ENCODE results near the gene NCKAP5.

NCKAP5 gene

DNA sequence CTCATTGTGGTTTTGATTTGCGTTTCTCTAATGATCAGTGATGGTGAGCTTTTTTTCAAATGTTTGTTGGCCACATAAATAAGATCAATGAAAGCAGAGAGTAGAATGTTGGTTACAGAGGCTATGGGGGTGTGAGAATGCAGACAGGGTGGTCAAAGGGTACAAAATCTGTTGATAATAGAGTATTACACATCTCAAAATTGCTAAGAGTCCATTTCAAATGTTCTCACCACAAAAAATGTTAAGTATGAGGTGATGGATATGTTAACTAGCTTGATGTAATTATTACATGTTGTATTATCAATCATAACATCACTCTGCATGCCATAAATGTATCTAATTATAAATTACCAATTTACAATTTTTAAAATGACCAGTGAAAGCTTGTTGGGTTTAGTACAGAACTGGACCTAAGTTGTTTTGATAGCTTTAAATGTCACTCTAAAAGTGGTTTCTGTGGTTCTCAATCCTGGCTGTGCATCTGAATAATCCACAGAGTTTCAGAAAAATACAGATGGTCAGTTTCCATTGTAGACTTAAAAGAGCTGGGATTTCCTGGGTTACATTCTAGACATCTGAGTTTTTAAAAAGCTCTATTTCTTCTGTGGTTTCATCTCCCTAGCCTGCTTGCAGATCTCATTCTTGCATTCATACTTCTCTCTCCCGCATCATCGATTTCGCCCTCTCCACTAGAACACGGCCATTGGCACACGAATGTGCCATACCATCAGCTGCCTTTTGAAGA, 612.2 kb downstream of the NCKAP5 start:
- H3K18ac ChIP-seq (ENCODE audit: low read length) = no peak overlapping the region
- H3K4me1 ChIP-seq (ENCODE audit: control insufficient read depth in 1 of 2, insufficient read depth in 2 of 2, low read length in 2 of 2) = no peaks in the 10 kb centered on the region
- H4K8ac ChIP-seq (ENCODE audit: low read depth, low read length) = no peak overlapping the region
- H2AK5ac ChIP-seq (ENCODE audit: low read length) = no peak overlapping the region
- H3K23ac ChIP-seq (ENCODE audit: low read length) = no peak overlapping the region
- no peaks in the 10 kb centered on the region for H3K9me3 ChIP-seq (ENCODE audit: insufficient read depth, low read depth, low read length)
- no peaks in the 10 kb centered on the region for H3K79me2 ChIP-seq (ENCODE audit: control insufficient read depth, insufficient read depth, low read length, poor library complexity)
- no peak overlapping the region for H4K91ac ChIP-seq (ENCODE audit: low read depth, low read length)
- no peak overlapping the region for H2BK12ac ChIP-seq (ENCODE audit: low read length)
- no peaks in the 10 kb centered on the region for H3K27me3 ChIP-seq (ENCODE audit: insufficient read depth, low read length)
- H2BK5ac ChIP-seq (ENCODE audit: low read depth, low read length, poor library complexity) = no peak overlapping the region
- H3K14ac ChIP-seq (ENCODE audit: low read length) = no peak overlapping the region
- H3K36me3 ChIP-seq (ENCODE audit: control insufficient read depth in 1 of 2, insufficient read depth in 2 of 2, low read length in 2 of 2) = no peaks in the 10 kb centered on the region
- no peak overlapping the region for H4K12ac ChIP-seq (ENCODE audit: low read depth, low read length)
- no peak overlapping the region for H3K4ac ChIP-seq (ENCODE audit: low read depth, low read length)
- H3K4me3 ChIP-seq (ENCODE audit: low read depth, low read length) = no peak overlapping the region
- no peak for DNase-seq
- H3K27ac ChIP-seq (ENCODE audit: low read depth, low read length) = no peak overlapping the region
- no peak overlapping the region for H2BK120ac ChIP-seq (ENCODE audit: insufficient read depth, low read length, poor library complexity)
- H3K4me2 ChIP-seq (ENCODE audit: low read length) = no peak overlapping the region
- H3K79me1 ChIP-seq (ENCODE audit: low read length) = no peaks in the 10 kb centered on the region
- no CpG with 5 or more reads among the region's 6 CpGs for WGBS (ENCODE audit: extremely low coverage, insufficient coverage, insufficient read length)
- no peak overlapping the region for H3K9ac ChIP-seq (ENCODE audit: low read length)
- H2AFZ ChIP-seq (ENCODE audit: insufficient read depth, low read length, poor library complexity) = no peak overlapping the region

DNA sequence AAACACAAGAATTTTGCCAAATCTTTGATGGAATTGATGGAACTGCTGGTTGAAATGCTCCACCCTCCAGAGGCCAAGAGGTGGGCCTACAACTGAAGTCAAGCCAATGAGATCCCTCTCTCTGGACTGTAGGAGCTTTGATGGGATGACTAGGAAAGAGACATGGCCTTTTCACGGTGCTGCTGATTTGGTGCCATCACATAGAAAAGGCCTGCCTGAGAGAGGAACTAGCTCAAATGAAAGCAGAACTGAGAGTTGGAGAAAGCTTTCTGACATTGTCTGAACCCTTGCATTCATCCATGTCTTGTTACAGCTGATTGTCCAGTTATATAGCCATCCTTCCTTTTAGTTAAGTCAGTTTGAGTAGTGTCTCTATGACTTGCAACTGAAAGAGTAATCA, 614.5 kb downstream of the NCKAP5 start:
- no peak overlapping the region for H3K4ac ChIP-seq (ENCODE audit: low read depth, low read length)
- no peak overlapping the region for H4K91ac ChIP-seq (ENCODE audit: low read depth, low read length)
- no peaks in the 10 kb centered on the region for H3K79me2 ChIP-seq (ENCODE audit: control insufficient read depth, insufficient read depth, low read length, poor library complexity)
- H3K14ac ChIP-seq (ENCODE audit: low read length) = no peak overlapping the region
- no peak overlapping the region for H3K27ac ChIP-seq (ENCODE audit: low read depth, low read length)
- H2BK120ac ChIP-seq (ENCODE audit: insufficient read depth, low read length, poor library complexity) = no peak overlapping the region
- H3K27me3 ChIP-seq (ENCODE audit: insufficient read depth, low read length) = no peaks in the 10 kb centered on the region
- DNase-seq = no peak
- H4K8ac ChIP-seq (ENCODE audit: low read depth, low read length) = no peak overlapping the region
- H3K79me1 ChIP-seq (ENCODE audit: low read length) = no peaks in the 10 kb centered on the region
- no peak overlapping the region for H2AFZ ChIP-seq (ENCODE audit: insufficient read depth, low read length, poor library complexity)
- no peaks in the 10 kb centered on the region for H3K36me3 ChIP-seq (ENCODE audit: control insufficient read depth in 1 of 2, insufficient read depth in 2 of 2, low read length in 2 of 2)
- no peak overlapping the region for H2BK5ac ChIP-seq (ENCODE audit: low read depth, low read length, poor library complexity)
- H3K9ac ChIP-seq (ENCODE audit: low read length) = no peak overlapping the region
- H3K9me3 ChIP-seq (ENCODE audit: insufficient read depth, low read depth, low read length) = no peaks in the 10 kb centered on the region
- no peak overlapping the region for H2AK5ac ChIP-seq (ENCODE audit: low read length)
- H3K23ac ChIP-seq (ENCODE audit: low read length) = no peak overlapping the region
- no peaks in the 10 kb centered on the region for H3K4me1 ChIP-seq (ENCODE audit: control insufficient read depth in 1 of 2, insufficient read depth in 2 of 2, low read length in 2 of 2)
- H3K4me2 ChIP-seq (ENCODE audit: low read length) = no peak overlapping the region
- no CpG with 5 or more reads among the region's 1 CpG for WGBS (ENCODE audit: extremely low coverage, insufficient coverage, insufficient read length)
- H3K18ac ChIP-seq (ENCODE audit: low read length) = no peak overlapping the region
- H4K12ac ChIP-seq (ENCODE audit: low read depth, low read length) = no peak overlapping the region
- no peak overlapping the region for H3K4me3 ChIP-seq (ENCODE audit: low read depth, low read length)
- H2BK12ac ChIP-seq (ENCODE audit: low read length) = no peak overlapping the region

DNA sequence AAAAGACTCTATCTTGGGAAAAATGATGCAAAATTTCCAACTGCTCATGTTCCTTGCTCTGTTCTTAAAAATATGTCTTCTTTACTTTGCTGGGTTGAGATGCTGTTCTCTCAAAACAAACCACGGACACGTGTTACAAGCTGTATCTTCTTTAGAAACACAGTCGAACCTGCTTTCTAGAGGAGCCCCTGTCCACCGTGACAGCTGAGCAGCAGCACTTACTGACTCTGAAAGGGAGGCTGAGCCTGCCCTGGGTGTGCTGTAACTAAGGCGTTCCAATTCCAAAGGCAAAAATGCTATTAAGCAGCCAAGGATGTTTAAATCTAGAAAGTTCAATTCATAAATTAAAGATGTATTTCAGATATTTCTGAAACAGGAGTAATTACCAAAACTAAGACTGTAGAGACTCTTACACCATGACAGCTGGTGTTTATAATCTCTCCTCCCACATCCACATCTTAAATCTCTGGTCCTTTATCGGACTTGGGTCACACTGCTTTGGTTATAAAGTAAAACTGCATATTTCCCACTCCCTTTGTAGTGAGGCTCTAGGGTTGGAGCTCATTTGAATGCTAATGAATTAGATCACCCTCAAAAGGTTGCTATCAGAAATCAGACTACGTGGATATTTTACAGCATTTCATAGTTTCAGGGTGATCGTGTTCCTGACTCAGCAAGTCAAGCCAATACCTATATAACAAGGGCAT, 617.1 kb downstream of the NCKAP5 start:
- no peak overlapping the region for H3K18ac ChIP-seq (ENCODE audit: low read length)
- WGBS (ENCODE audit: extremely low coverage, insufficient coverage, insufficient read length) = no CpG with 5 or more reads among the region's 8 CpGs
- H4K12ac ChIP-seq (ENCODE audit: low read depth, low read length) = no peak overlapping the region
- H3K4me1 ChIP-seq (ENCODE audit: control insufficient read depth in 1 of 2, insufficient read depth in 2 of 2, low read length in 2 of 2) = no peaks in the 10 kb centered on the region
- no peaks in the 10 kb centered on the region for H3K27me3 ChIP-seq (ENCODE audit: insufficient read depth, low read length)
- no peaks in the 10 kb centered on the region for H3K9me3 ChIP-seq (ENCODE audit: insufficient read depth, low read depth, low read length)
- H3K27ac ChIP-seq (ENCODE audit: low read depth, low read length) = no peak overlapping the region
- H3K4ac ChIP-seq (ENCODE audit: low read depth, low read length) = no peak overlapping the region
- no peak overlapping the region for H2BK120ac ChIP-seq (ENCODE audit: insufficient read depth, low read length, poor library complexity)
- H3K4me2 ChIP-seq (ENCODE audit: low read length) = no peak overlapping the region
- H3K4me3 ChIP-seq (ENCODE audit: low read depth, low read length) = no peak overlapping the region
- H3K23ac ChIP-seq (ENCODE audit: low read length) = no peak overlapping the region
- H4K8ac ChIP-seq (ENCODE audit: low read depth, low read length) = no peak overlapping the region
- no peak overlapping the region for H4K91ac ChIP-seq (ENCODE audit: low read depth, low read length)
- H2AFZ ChIP-seq (ENCODE audit: insufficient read depth, low read length, poor library complexity) = no peak overlapping the region
- no peaks in the 10 kb centered on the region for H3K79me1 ChIP-seq (ENCODE audit: low read length)
- no peak overlapping the region for H2BK12ac ChIP-seq (ENCODE audit: low read length)
- H3K9ac ChIP-seq (ENCODE audit: low read length) = no peak overlapping the region
- no peak overlapping the region for H2AK5ac ChIP-seq (ENCODE audit: low read length)
- no peaks in the 10 kb centered on the region for H3K79me2 ChIP-seq (ENCODE audit: control insufficient read depth, insufficient read depth, low read length, poor library complexity)
- DNase-seq = no peak
- no peak overlapping the region for H2BK5ac ChIP-seq (ENCODE audit: low read depth, low read length, poor library complexity)
- H3K14ac ChIP-seq (ENCODE audit: low read length) = no peak overlapping the region
- no peaks in the 10 kb centered on the region for H3K36me3 ChIP-seq (ENCODE audit: control insufficient read depth in 1 of 2, insufficient read depth in 2 of 2, low read length in 2 of 2)

DNA sequence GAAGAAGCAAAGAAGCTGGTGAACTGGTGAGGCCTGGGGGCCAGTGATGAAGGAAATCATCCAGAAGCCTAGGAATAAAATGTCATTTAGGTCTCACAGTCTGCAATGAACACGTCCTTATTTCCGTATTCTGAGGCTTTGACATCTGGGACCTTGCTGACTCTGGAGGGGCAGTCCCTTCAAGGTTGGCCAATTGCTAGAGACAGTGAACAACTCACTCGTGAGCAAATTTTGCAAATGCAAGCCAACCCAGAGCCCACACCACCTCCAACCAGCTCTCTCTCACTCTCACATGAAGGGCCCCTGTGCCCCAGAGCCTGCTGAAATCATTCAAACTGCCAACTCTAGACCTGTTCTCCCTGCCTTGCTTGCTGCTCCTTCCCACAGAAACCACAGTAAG, 619.2 kb downstream of the NCKAP5 start:
- Histone ChIP-seq H4K91ac (ENCODE audit: low read depth, low read length) (no peak overlapping the region), H3K79me2 (ENCODE audit: control insufficient read depth, insufficient read depth, low read length, poor library complexity) (no peaks in the 10 kb centered on the region), H3K36me3 (ENCODE audit: control insufficient read depth in 1 of 2, insufficient read depth in 2 of 2, low read length in 2 of 2) (no peaks in the 10 kb centered on the region), H3K18ac (ENCODE audit: low read length) (no peak overlapping the region), H3K4ac (ENCODE audit: low read depth, low read length) (no peak overlapping the region), H2AFZ (ENCODE audit: insufficient read depth, low read length, poor library complexity) (no peak overlapping the region), H3K4me3 (ENCODE audit: low read depth, low read length) (no peak overlapping the region), H3K23ac (ENCODE audit: low read length) (no peak overlapping the region), H4K8ac (ENCODE audit: low read depth, low read length) (no peak overlapping the region), H2BK12ac (ENCODE audit: low read length) (no peak overlapping the region), H3K14ac (ENCODE audit: low read length) (no peak overlapping the region), H2BK120ac (ENCODE audit: insufficient read depth, low read length, poor library complexity) (no peak overlapping the region), H3K9ac (ENCODE audit: low read length) (no peak overlapping the region), H4K12ac (ENCODE audit: low read depth, low read length) (no peak overlapping the region), H2BK5ac (ENCODE audit: low read depth, low read length, poor library complexity) (no peak overlapping the region), H2AK5ac (ENCODE audit: low read length) (no peak overlapping the region), H3K27me3 (ENCODE audit: insufficient read depth, low read length) (no peaks in the 10 kb centered on the region), H3K4me1 (ENCODE audit: control insufficient read depth in 1 of 2, insufficient read depth in 2 of 2, low read length in 2 of 2) (no peaks in the 10 kb centered on the region), H3K9me3 (ENCODE audit: insufficient read depth, low read depth, low read length) (no peaks in the 10 kb centered on the region), H3K27ac (ENCODE audit: low read depth, low read length) (no peak overlapping the region), H3K79me1 (ENCODE audit: low read length) (no peaks in the 10 kb centered on the region), H3K4me2 (ENCODE audit: low read length) (no peak overlapping the region)
- no peak for DNase-seq
- no CpG with 5 or more reads among the region's 3 CpGs for WGBS (ENCODE audit: extremely low coverage, insufficient coverage, insufficient read length)
